GM23338 (cell line): ENCODE measurements around the gene TMEM236.

Experiments used
- CREB1 ChIP-seq: fragments of 250-450 bp; sonication (Bioruptor Pico); IDR thresholded peaks from 2 replicates; pipeline ENCODE4 v1.5.0; 2020; ENCODE audit warnings: low read depth, mild to moderate bottlenecking, moderate library complexity
- CTCF ChIP-seq, 2 experiments: fragments of 200-600 bp in 1 of 2; sonication (generic) in 1 of 2; conservative IDR thresholded peaks; 2 replicates each; pipeline versions ENCODE4 v1.5.1 to v1.6.1; 2016 to 2017; ENCODE audit warnings: antibody characterized with exemption in 2 of 2, low read depth in 2 of 2, mild to moderate bottlenecking in 2 of 2, moderate library complexity in 1 of 2
- ETS1 ChIP-seq: IDR thresholded peaks from 2 replicates; pipeline ENCODE4 v1.6.1; 2016; ENCODE audit warnings: antibody characterized with exemption
- EZH2 ChIP-seq: fragments of 200-600 bp; sonication (generic); IDR thresholded peaks from one replicate; pipeline ENCODE4 v1.8.0; 2017; ENCODE audit warnings: antibody characterized with exemption, mild to moderate bottlenecking, low read depth; ENCODE audit not compliant: unreplicated experiment
- EZH2phosphoT487 ChIP-seq: fragments of 200-600 bp; sonication (generic); IDR thresholded peaks from one replicate; pipeline ENCODE4 v1.8.1; 2018; ENCODE audit warnings: antibody characterized with exemption; ENCODE audit not compliant: unreplicated experiment
- JUNB ChIP-seq: IDR thresholded peaks from one replicate; pipeline ENCODE4 v1.6.1; 2016; ENCODE audit warnings: antibody characterized with exemption; ENCODE audit not compliant: unreplicated experiment
- NANOG ChIP-seq: IDR thresholded peaks from 2 replicates; pipeline ENCODE4 v1.6.1; 2016; ENCODE audit warnings: antibody characterized with exemption, borderline replicate concordance
- POLR2AphosphoS5 ChIP-seq: IDR thresholded peaks from 2 replicates; pipeline ENCODE4 v1.6.1; 2016; ENCODE audit warnings: antibody characterized with exemption, low read depth
- REST ChIP-seq: IDR thresholded peaks from one replicate; pipeline ENCODE4 v1.6.1; 2018; ENCODE audit warnings: antibody characterized with exemption; ENCODE audit not compliant: unreplicated experiment
- STAT1 ChIP-seq: IDR thresholded peaks from one replicate; pipeline ENCODE4 v1.6.1; 2016; ENCODE audit warnings: antibody characterized with exemption; ENCODE audit not compliant: unreplicated experiment
- ZNF114 ChIP-seq: fragments of 250-450 bp; sonication (Bioruptor Pico); IDR thresholded peaks from 2 replicates; pipeline ENCODE4 v1.5.0; 2020; ENCODE audit warnings: mild to moderate bottlenecking, moderate library complexity
- ZNF331 ChIP-seq: fragments of 250-450 bp; sonication (Bioruptor Pico); IDR thresholded peaks from 2 replicates; pipeline ENCODE4 v1.5.0; 2020; ENCODE audit warnings: low read depth, mild to moderate bottlenecking, moderate library complexity
- ZNF462 ChIP-seq: fragments of 250-450 bp; sonication (Bioruptor Pico); IDR thresholded peaks from 2 replicates; pipeline ENCODE4 v1.5.0; 2020; ENCODE audit warnings: mild to moderate bottlenecking, moderate library complexity

GRCh38 chr10:17710181-17710580 lies 41.8 kb upstream of the TMEM236 start:
- no peak for TF ChIP-seq CTCF (conservative IDR thresholded peaks at IDR 0.05; ENCODE audit: low read depth in 2 of 2)
- TF ChIP-seq STAT1: no peak
- TF ChIP-seq EZH2: no peak
- TF ChIP-seq REST: no peak
- no peak for TF ChIP-seq POLR2AphosphoS5
- TF ChIP-seq EZH2phosphoT487: no peak
- no peak for TF ChIP-seq JUNB
- TF ChIP-seq ZNF331 (CRISPR knock-in tag): no peak
- no peak for TF ChIP-seq NANOG
- TF ChIP-seq ETS1: no peak
- TF ChIP-seq CREB1 (CRISPR knock-in tag): no peak
- TF ChIP-seq ZNF462 (CRISPR knock-in tag): no peak
- no peak for TF ChIP-seq ZNF114 (CRISPR knock-in tag)
